ENCODE data around the gene NEK7. TPM values are rescaled to one million over a fixed set of nuclear protein-coding genes. Genes with fewer than 3 reads are reported as not detected.

Gene NEK7
- total and polyA plus RNA-seq, 2 of the 8 experiments (the other 6 are each of a cell fraction or from before 2014, with no cell fraction given): 5.1 to 10.0 TPM

GRCh38 chr1:198340139-198340538 lies 183.3 kb downstream of the NEK7 start:
- Histone ChIP-seq H3K4me3 (ENCODE audit: extremely low read depth in 1 of 4, insufficient read depth in 2 of 4, low read depth in 3 of 4, low read length in 4 of 4) (no peak overlapping the region), H2BK120ac (replicated peaks; ENCODE audit: low read depth, low read length) (no peak overlapping the region), H3K23me2 (ENCODE audit: low read depth, low read length) (no peaks in the 10 kb centered on the region)
- TF ChIP-seq BCL11A (IDR thresholded peaks at IDR 0.05; ENCODE audit: low read depth in 2 of 2, low read length in 2 of 2) (no peak), NANOG (IDR thresholded peaks at IDR 0.05; ENCODE audit: insufficient read depth, low read depth, low read length, poor library complexity, severe bottlenecking) (no peak), BACH1 (IDR thresholded peaks at IDR 0.05; ENCODE audit: low read length) (no peak), RAD21 (IDR thresholded peaks at IDR 0.05 in 1 of 2, conservative IDR thresholded peaks at IDR 0.05 in 1 of 2; ENCODE audit: low read depth in 2 of 2, low read length in 2 of 2) (no peak), HDAC2 (IDR thresholded peaks at IDR 0.05; ENCODE audit: borderline replicate concordance in 1 of 2, low read depth in 2 of 2, low read length in 2 of 2) (no peak), TEAD4 (IDR thresholded peaks at IDR 0.05; ENCODE audit: low read depth, low read length) (no peak), CBX5 (IDR thresholded peaks at IDR 0.05; ENCODE audit: low read depth, low read length) (no peak), SRF (IDR thresholded peaks at IDR 0.05; ENCODE audit: low read depth, low read length) (no peak), CEBPB (IDR thresholded peaks at IDR 0.05; ENCODE audit: low read depth, low read length) (no peak), GABPA (IDR thresholded peaks at IDR 0.05; ENCODE audit: borderline replicate concordance, insufficient read depth, low read length) (no peak), MAX (IDR thresholded peaks at IDR 0.05) (no peak), EGR1 (IDR thresholded peaks at IDR 0.05; ENCODE audit: borderline replicate concordance, low read depth, low read length) (no peak), NRF1 (IDR thresholded peaks at IDR 0.05; ENCODE audit: low read depth, low read length) (no peak), TAF7 (optimal IDR thresholded peaks at IDR 0.05; ENCODE audit: borderline replicate concordance, low read depth, low read length) (no peak), SP1 (IDR thresholded peaks at IDR 0.05; ENCODE audit: low read depth, low read length) (no peak)

More at GRCh38 chr1:198340139-198340538, 183.3 kb downstream of the NEK7 start:
- DNase-seq (ENCODE audit: low read depth in 1 of 2, low spot score in 2 of 2) (no peak), FAIRE-seq (no peak)
- H2BK15ac ChIP-seq (ENCODE audit: low read length): no peak overlapping the region
- H4K20me1 ChIP-seq (replicated peaks in 1 of 2; ENCODE audit: control insufficient read depth in 1 of 2, insufficient read depth in 2 of 2, low read length in 2 of 2): no peaks in the 10 kb centered on the region
- POLR2A ChIA-PET (ENCODE audit: partially characterized antibody): no interaction called here
- H4K5ac ChIP-seq (ENCODE audit: insufficient read length, low read depth, low read length): no peak overlapping the region
- H2BK12ac ChIP-seq (ENCODE audit: low read depth, low read length): no peak overlapping the region
- H3K4me2 ChIP-seq (ENCODE audit: insufficient read depth in 1 of 2, low read depth in 2 of 2, low read length in 2 of 2): no peak overlapping the region
- H3K4me1 ChIP-seq (replicated peaks in 1 of 4; ENCODE audit: control insufficient read depth in 3 of 4, insufficient read depth in 4 of 4, low read length in 3 of 4): peaks cover 0 to 5% (median under 1%) of the 10 kb centered on the region in 4 experiments; a peak in 2 of 7 replicates
- H3K9ac ChIP-seq (replicated peaks in 1 of 4; ENCODE audit: extremely low read depth in 1 of 4, low read depth in 3 of 4, low read length in 3 of 4): no peak overlapping the region
- no peaks in the 10 kb centered on the region for H3K36me3 ChIP-seq (ENCODE audit: control insufficient read depth in 2 of 4, insufficient read depth in 4 of 4, low read length in 3 of 4)
- H2AFZ ChIP-seq (ENCODE audit: low read length): no peak overlapping the region
- H4K91ac ChIP-seq (replicated peaks; ENCODE audit: insufficient read length, low read length): no peak overlapping the region
- no peak overlapping the region for H3K4ac ChIP-seq (replicated peaks; ENCODE audit: insufficient read length, low read depth, low read length)
- H3K27ac ChIP-seq (ENCODE audit: low read depth, low read length): no peak overlapping the region
- H3K79me1 ChIP-seq (ENCODE audit: low read depth, low read length): no peaks in the 10 kb centered on the region
- 92% methylated on average over 1 of the region's 1 CpG; no CpG with 5 or more reads in 1 of the 2 experiments for WGBS, 2 experiments (ENCODE audit: extremely low coverage in 1 of 2, insufficient coverage in 1 of 2, insufficient read length in 1 of 2, insufficient replicate concordance in 2 of 2, low coverage in 1 of 2, low lambda C conversion rate in 2 of 2, missing lambda C conversion rate in 1 of 2)
- H3K18ac ChIP-seq (ENCODE audit: extremely low read depth, low read length): no peak overlapping the region
- no peak overlapping the region for H4K8ac ChIP-seq (ENCODE audit: extremely low read depth, insufficient read depth, low read length)
- H3K27me3 ChIP-seq (replicated peaks in 1 of 4; ENCODE audit: control insufficient read depth in 3 of 4, extremely low read depth in 1 of 4, insufficient read depth in 3 of 4, low read length in 3 of 4): no peaks in the 10 kb centered on the region
- no peaks in the 10 kb centered on the region for H3K9me3 ChIP-seq (ENCODE audit: insufficient read depth in 2 of 2, low read depth in 1 of 2, low read length in 1 of 2)
- H3K23ac ChIP-seq (ENCODE audit: insufficient read length): no peak overlapping the region
- H3K79me2 ChIP-seq (ENCODE audit: control insufficient read depth in 1 of 2, insufficient read depth in 2 of 2, low read length in 2 of 2): no peaks in the 10 kb centered on the region
- CTCF ChIA-PET (ENCODE audit: partially characterized antibody): no interaction called here
- no peak overlapping the region for H2BK5ac ChIP-seq (ENCODE audit: low read depth, low read length)
- no peak overlapping the region for H3K14ac ChIP-seq (ENCODE audit: insufficient read length)
- no peak overlapping the region for H2BK20ac ChIP-seq (ENCODE audit: low read length)
- H2AK5ac ChIP-seq (ENCODE audit: low read depth, low read length): no peak overlapping the region
- no peak overlapping the region for H3K56ac ChIP-seq (replicated peaks; ENCODE audit: insufficient read length, low read depth, low read length)

All from H1 (cell line).